Activated CD8-positive, alpha-beta memory T cell treated with anti-CD3 and anti-CD28 coated beads, Interleukin-2, amount 50 U/mL, for 4 hours (primary cell): ENCODE measurements around the gene CCT5.
"Not testable (repeated sequence)": the region's sequence is repeated elsewhere in the genome, so short reads cannot be mapped to it uniquely, and the experiment has no call there.

Experiments used
- DNase-seq: peaks from one replicate; pipeline ENCODE4 v3.0.0-alpha.2; 2020

The CCT5 gene

GRCh38 chr5:10304932-10305331 lies 54.9 kb downstream of the CCT5 start:
- no peak for DNase-seq

DNA sequence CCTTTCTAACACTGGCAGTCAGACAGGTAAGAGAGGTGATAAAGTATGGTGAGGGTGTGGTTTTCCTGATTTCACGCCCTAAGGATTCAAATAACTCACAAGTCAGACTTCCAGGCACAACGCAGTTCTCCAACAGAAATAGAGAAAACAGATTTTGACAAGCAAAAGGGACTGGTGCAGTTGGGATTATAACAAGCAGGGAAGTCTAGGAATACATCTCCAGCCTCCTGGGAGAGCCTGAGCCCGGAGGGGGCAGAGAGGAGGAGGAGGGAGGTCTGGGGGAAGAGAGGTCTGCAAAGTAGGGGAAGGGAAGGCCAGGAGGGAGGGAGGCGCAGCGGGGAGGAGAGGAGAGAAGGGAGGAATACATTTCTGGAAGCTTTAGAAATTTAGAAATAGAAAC lies 56.0 kb downstream of the CCT5 start:
- DNase-seq = no peak

DNA sequence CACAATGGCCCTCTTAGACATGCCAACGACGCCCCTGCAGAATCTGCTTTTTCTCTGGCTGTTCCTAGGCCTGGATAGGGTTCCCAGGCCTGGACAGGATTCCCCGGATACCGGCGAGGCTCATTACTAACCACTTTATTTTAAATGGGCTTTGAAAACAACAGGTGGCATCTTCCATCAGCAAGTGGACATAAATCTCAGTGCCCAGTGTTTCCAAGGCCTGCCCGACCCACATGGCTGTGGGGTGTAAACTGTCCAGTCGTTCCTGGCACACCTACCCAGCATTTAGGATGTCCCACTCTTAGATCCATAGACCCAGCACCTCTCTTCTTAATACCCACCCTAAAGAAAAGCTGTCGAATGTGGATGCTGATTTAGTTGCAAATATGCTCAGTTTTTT lies 56.7 kb downstream of the CCT5 start:
- no peak for DNase-seq

- peak; percentile 22 for DNase-seq
Observed at GRCh38 chr5:10307206-10308148, 57.4 kb downstream of the CCT5 start, which contains the start of gene CMBL. Gene CMBL (minus strand): TSS chr5:10307902. CDS start chr5:10290762, 17,140 bp downstream.

GRCh38 chr5:10308844-10309243 lies 58.8 kb downstream of the CCT5 start:
- DNase-seq = no peak

- DNase-seq = no peak
Observed at GRCh38 chr5:10310066-10310779, 60.1 kb downstream of the CCT5 start.

GRCh38 chr5:10310835-10311570 lies 60.9 kb downstream of the CCT5 start:
- DNase-seq = not testable (repeated sequence)

- no peak for DNase-seq
Observed at GRCh38 chr5:10311595-10312425, 61.7 kb downstream of the CCT5 start.

DNA sequence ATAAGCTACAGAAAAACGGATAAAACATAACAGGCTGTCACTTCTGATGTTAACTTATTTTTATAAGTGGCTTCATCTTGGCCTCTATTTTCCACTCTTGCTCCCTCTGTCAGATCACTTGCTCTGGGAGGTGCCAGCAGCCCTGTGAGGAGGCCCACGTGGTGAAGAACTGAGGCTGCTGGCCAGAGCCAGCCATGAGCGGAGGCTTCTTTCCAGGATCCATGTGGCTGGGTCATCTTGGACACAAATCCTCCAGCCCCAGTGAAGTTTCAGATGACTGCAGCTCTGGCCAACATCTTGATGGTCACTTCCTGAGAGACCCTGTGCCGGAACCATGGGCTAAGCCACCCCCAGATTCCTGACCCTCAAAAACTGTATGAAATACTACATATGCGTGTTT lies 65.1 kb downstream of the CCT5 start:
- DNase-seq = no peak
